ENCODE data around the gene FAM20B. TPM values are rescaled to one million over a fixed set of nuclear protein-coding genes. Genes with fewer than 3 reads are reported as not detected.
"Not testable (repeated sequence)": the region's sequence is repeated elsewhere in the genome, so short reads cannot be mapped to it uniquely, and the experiment has no call there.

Gene FAM20B
- total RNA-seq = 18.0 and 23.4 TPM in 2 replicates

DNA sequence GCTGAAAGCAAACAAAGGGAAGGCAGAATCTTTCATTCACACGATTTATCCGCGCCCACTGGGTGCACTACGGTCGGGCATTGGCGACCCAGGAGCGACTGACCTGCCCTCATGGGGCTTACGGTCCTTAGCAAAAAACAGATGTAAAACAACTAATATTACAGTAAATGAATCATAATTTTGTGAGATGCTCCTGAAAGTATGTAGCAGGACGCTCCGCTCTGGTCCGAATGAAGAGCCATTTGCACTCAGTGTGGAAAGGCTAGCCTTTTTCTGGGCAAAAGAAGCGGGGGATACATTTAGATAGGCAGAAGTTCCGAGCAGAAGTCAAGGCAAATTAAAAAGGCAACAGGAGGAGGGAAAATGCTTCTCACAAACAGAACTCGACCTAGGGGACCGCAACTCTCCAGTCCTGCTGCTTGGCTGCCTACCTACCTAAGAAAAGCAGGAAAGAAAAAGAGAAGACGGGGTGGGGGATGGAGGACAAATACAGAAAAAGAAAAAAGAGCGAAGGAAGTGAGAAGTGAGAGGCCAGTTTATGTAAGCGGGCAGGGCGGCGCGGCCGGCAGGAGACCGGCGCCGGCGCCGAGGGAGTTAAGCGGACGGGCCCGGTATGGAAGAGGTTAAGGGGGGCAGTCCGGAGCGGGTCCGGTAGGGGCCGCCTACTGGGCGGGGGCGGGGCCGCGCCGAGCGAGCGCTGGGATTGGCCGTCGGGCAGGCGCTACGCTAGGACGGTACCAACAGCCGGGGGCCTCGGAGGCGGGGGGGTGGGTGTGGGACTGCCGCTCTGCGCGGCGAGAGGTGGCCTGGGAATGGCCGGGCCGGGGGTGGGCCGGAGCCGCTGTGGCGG, at the start of gene FAM20B:
Gene FAM20B, plus strand, starts transcription at position 770 of the 850 bp plus-strand sequence. CDS start 17,954 bp downstream, outside the sequence.
- H3K4me3 ChIP-seq (ENCODE audit: low read depth, low read length) = peak within 1 kb of the TSS; percentile 90
- TF ChIP-seq, protein P1, sequence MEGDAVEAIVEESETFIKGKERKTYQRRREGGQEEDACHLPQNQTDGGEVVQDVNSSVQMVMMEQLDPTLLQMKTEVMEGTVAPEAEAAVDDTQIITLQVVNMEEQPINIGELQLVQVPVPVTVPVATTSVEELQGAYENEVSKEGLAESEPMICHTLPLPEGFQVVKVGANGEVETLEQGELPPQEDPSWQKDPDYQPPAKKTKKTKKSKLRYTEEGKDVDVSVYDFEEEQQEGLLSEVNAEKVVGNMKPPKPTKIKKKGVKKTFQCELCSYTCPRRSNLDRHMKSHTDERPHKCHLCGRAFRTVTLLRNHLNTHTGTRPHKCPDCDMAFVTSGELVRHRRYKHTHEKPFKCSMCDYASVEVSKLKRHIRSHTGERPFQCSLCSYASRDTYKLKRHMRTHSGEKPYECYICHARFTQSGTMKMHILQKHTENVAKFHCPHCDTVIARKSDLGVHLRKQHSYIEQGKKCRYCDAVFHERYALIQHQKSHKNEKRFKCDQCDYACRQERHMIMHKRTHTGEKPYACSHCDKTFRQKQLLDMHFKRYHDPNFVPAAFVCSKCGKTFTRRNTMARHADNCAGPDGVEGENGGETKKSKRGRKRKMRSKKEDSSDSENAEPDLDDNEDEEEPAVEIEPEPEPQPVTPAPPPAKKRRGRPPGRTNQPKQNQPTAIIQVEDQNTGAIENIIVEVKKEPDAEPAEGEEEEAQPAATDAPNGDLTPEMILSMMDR (conservative IDR thresholded peaks at IDR 0.05; ENCODE audit: low read depth, low read length) = no peak
- DNase-seq (ENCODE audit: low read depth) = no peak

DNA sequence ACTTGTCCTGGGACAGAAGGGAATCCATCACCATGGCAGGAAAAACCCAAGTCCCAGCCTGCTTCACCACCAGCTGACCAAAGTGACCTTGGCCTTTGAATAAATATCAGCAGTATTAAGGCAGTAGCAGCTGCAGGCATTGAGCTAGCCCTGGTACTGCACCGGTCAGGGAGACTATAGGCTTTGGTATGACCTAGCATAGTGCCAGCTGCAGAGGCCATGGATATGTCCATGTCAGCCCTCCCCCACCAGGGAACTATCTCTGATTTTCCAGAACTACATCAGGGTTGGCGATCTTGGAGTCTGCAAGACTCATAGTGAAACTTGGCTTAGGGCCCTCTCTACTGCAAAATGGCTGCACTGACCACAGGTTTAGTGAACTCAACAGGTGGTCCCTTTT, 49.2 kb upstream of the FAM20B start:
- no peak for DNase-seq (ENCODE audit: low read depth)
- TF ChIP-seq, protein P1 (conservative IDR thresholded peaks at IDR 0.05; ENCODE audit: low read depth, low read length) = no peak
- H3K4me3 ChIP-seq (ENCODE audit: low read depth, low read length) = no peak overlapping the region

- TF ChIP-seq, protein P1 (conservative IDR thresholded peaks at IDR 0.05; ENCODE audit: low read depth, low read length) = no peak
- H3K4me3 ChIP-seq (ENCODE audit: low read depth, low read length) = no peak overlapping the region
- no peak for DNase-seq (ENCODE audit: low read depth)
Measured at GRCh38 chr1:178986204-178986603, 39.5 kb upstream of the FAM20B start.

GRCh38 chr1:178988198-178988597, 37.5 kb upstream of the FAM20B start:
- DNase-seq (ENCODE audit: low read depth); H3K4me3 ChIP-seq (ENCODE audit: low read depth, low read length): not testable (repeated sequence)

DNA sequence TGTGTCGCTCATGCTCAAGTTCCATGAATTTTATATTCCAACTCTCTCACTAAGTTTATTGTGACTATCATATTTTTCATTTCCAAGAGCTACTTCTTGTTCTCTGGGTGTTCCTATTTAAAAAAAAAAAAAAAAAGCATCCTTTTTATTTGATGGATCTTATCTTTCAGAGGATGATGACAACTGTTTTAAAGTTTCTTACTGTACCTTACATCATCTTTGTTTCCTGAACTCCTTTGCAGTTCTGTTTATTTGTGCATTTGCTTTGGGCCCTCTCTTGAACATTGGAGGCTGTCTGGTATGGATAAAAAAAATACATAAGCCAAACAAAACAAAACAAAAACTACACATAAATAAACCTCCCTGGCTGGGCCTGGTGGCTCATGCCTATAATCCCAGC, 32.1 kb upstream of the FAM20B start:
- no peak overlapping the region for H3K4me3 ChIP-seq (ENCODE audit: low read depth, low read length)
- no peak for DNase-seq (ENCODE audit: low read depth)
- TF ChIP-seq, protein P1 (conservative IDR thresholded peaks at IDR 0.05; ENCODE audit: low read depth, low read length) = no peak

- DNase-seq (ENCODE audit: low read depth) = no peak
- no peak overlapping the region for H3K4me3 ChIP-seq (ENCODE audit: low read depth, low read length)
- TF ChIP-seq, protein P1 (conservative IDR thresholded peaks at IDR 0.05; ENCODE audit: low read depth, low read length) = no peak
Measured at GRCh38 chr1:178997428-178997827, 28.3 kb upstream of the FAM20B start.

- no peak overlapping the region for H3K4me3 ChIP-seq (ENCODE audit: low read depth, low read length)
- no peak for DNase-seq (ENCODE audit: low read depth)
- TF ChIP-seq, protein P1 (conservative IDR thresholded peaks at IDR 0.05; ENCODE audit: low read depth, low read length) = no peak
Measured at GRCh38 chr1:178998295-178998694, 27.4 kb upstream of the FAM20B start.

Data from epithelial cell of proximal tubule (primary cell).